Liver (tissue), 9 donors: Measurements from ENCODE around the gene AMPD3. TPM values are rescaled to one million over a fixed set of nuclear protein-coding genes. Genes with fewer than 3 reads are reported as not detected.

Experiments used
- DNase-seq: peaks from one replicate; pipeline ENCODE4 v3.0.0-alpha.2; 2017; ENCODE audit warnings: low spot score
- H3K27ac ChIP-seq, 2 donors: one replicate each; pipeline ENCODE4 v1.7.0; 2013; ENCODE audit warnings: inconsistent platforms in 2 of 2, low read length in 2 of 2, control low read depth in 1 of 2, low read depth in 1 of 2, mild to moderate bottlenecking in 1 of 2
- H3K27me3 ChIP-seq, 4 donors: one replicate each; pipeline versions ENCODE4 v1.6.1 to v1.7.0; 2013; ENCODE audit warnings: low read length in 3 of 4, inconsistent platforms in 1 of 4, mild to moderate bottlenecking in 1 of 4, moderate library complexity in 1 of 4; ENCODE audit not compliant: control insufficient read depth in 4 of 4, insufficient read depth in 4 of 4
- H3K36me3 ChIP-seq, 4 donors: one replicate each; pipeline versions ENCODE4 v1.6.1 to v1.7.0; 2013; ENCODE audit warnings: low read length in 3 of 4, mild to moderate bottlenecking in 3 of 4, low read depth in 1 of 4, moderate library complexity in 1 of 4; ENCODE audit not compliant: control insufficient read depth in 4 of 4, insufficient read depth in 3 of 4
- H3K4me1 ChIP-seq, 4 donors: one replicate each; pipeline versions ENCODE4 v1.6.1 to v1.7.0; 2013; ENCODE audit warnings: low read length in 3 of 4, mild to moderate bottlenecking in 3 of 4, moderate library complexity in 1 of 4; ENCODE audit not compliant: control insufficient read depth in 4 of 4, insufficient read depth in 4 of 4
- H3K4me3 ChIP-seq, 3 donors: one replicate each; pipeline versions ENCODE4 v1.6.1 to v1.7.0; 2013; ENCODE audit warnings: low read length in 3 of 3, control low read depth in 1 of 3, low read depth in 1 of 3, mild to moderate bottlenecking in 1 of 3
- H3K9ac ChIP-seq, 2 donors: one replicate each; pipeline ENCODE4 v1.7.0; 2013; ENCODE audit warnings: low read length in 2 of 2, mild to moderate bottlenecking in 2 of 2, moderate library complexity in 2 of 2, control low read depth in 1 of 2, low read depth in 1 of 2
- H3K9me3 ChIP-seq, 4 donors: one replicate each; pipeline versions ENCODE4 v1.6.1 to v1.7.0; 2013; ENCODE audit warnings: low read length in 3 of 4; ENCODE audit not compliant: control insufficient read depth in 4 of 4
- ATF3 ChIP-seq: IDR thresholded peaks from 2 replicates; pipeline ENCODE4 v1.6.1; 2016; ENCODE audit warnings: antibody characterized with exemption
- CTCF ChIP-seq: fragments of 150-350 bp; IDR thresholded peaks from 2 replicates; pipeline ENCODE4 v1.5.1; 2017; ENCODE audit warnings: improper control_type of control experiment, low read depth, low read length; ENCODE audit not compliant: missing input control
- EGR1 ChIP-seq, 2 donors: IDR thresholded peaks; 2 replicates each; pipeline ENCODE4 v1.6.1; 2016 to 2018; ENCODE audit warnings: antibody characterized with exemption in 2 of 2, low read depth in 2 of 2
- FOXA1 ChIP-seq: IDR thresholded peaks from 2 replicates; pipeline ENCODE4 v1.6.1; 2016; ENCODE audit warnings: antibody characterized with exemption
- FOXA2 ChIP-seq: IDR thresholded peaks from 2 replicates; pipeline ENCODE4 v1.6.1; 2016; ENCODE audit warnings: antibody characterized with exemption
- GABPA ChIP-seq, 2 donors: IDR thresholded peaks in 1 of 2; conservative IDR thresholded peaks in 1 of 2; 2 replicates each; pipeline ENCODE4 v1.6.1; 2016; ENCODE audit warnings: antibody characterized with exemption in 2 of 2, mild to moderate bottlenecking in 1 of 2, moderate library complexity in 1 of 2
- HNF4A ChIP-seq, 2 donors: conservative IDR thresholded peaks; 2 replicates each; pipeline ENCODE4 v1.6.1; 2016; ENCODE audit warnings: antibody characterized with exemption in 2 of 2, mild to moderate bottlenecking in 2 of 2
- HNF4G ChIP-seq: IDR thresholded peaks from 2 replicates; pipeline ENCODE4 v1.6.1; 2016; ENCODE audit warnings: antibody characterized with exemption
- JUND ChIP-seq, 2 donors: IDR thresholded peaks; 2 replicates each; pipeline ENCODE4 v1.6.1; 2016; ENCODE audit warnings: antibody characterized with exemption in 2 of 2
- MAX ChIP-seq: IDR thresholded peaks from 2 replicates; pipeline ENCODE4 v1.6.1; 2016; ENCODE audit warnings: antibody characterized with exemption
- NR2F2 ChIP-seq: IDR thresholded peaks from 2 replicates; pipeline ENCODE4 v1.6.1; 2016; ENCODE audit warnings: antibody characterized with exemption
- RAD21 ChIP-seq, 2 donors: IDR thresholded peaks; 2 replicates each; pipeline ENCODE4 v1.6.1; 2016; ENCODE audit warnings: antibody characterized with exemption in 2 of 2, mild to moderate bottlenecking in 2 of 2
- REST ChIP-seq: IDR thresholded peaks from 2 replicates; pipeline ENCODE4 v1.6.1; 2016; ENCODE audit warnings: antibody characterized with exemption, mild to moderate bottlenecking
- RXRA ChIP-seq, 2 donors: IDR thresholded peaks; 2 replicates each; pipeline ENCODE4 v1.6.1; 2017 to 2018; ENCODE audit warnings: antibody characterized with exemption in 2 of 2, mild to moderate bottlenecking in 1 of 2
- SP1 ChIP-seq: IDR thresholded peaks from 2 replicates; pipeline ENCODE4 v1.6.1; 2018; ENCODE audit warnings: antibody characterized with exemption, mild to moderate bottlenecking
- TAF1 ChIP-seq: conservative IDR thresholded peaks from 2 replicates; pipeline ENCODE4 v1.6.1; 2016; ENCODE audit warnings: antibody characterized with exemption, mild to moderate bottlenecking
- YY1 ChIP-seq: IDR thresholded peaks from 2 replicates; pipeline ENCODE4 v1.6.1; 2016; ENCODE audit warnings: antibody characterized with exemption, mild to moderate bottlenecking
- ZBTB33 ChIP-seq: IDR thresholded peaks from 2 replicates; pipeline ENCODE4 v1.6.1; 2016; ENCODE audit warnings: antibody characterized with exemption
- WGBS: extraction: QIAGEN DNeasy Blood & Tissue Kit; methylation state at CpG from one replicate; pipeline ENCODE4 v1.1.7; 2013; 5-methylcytosine and 5-hydroxymethylcytosine counted together
- polyA plus RNA-seq, 2 donors: library from polyadenylated mRNA; stranded (reverse) in 1 of 2; unstranded in 1 of 2; fragments of 200-250 nt in 1 of 2; fragments of >200 nt in 1 of 2; fragmentation: Nextera tagmentation in 1 of 2; extraction: Ambion mirVana in 1 of 2; gene quantifications; one replicate each; pipeline versions ENCODE4 v1.2.1 to v1.2.3, GENCODE V29; 2013 to 2015
- total RNA-seq, 2 donors: library from RNA; depleted of rRNA; stranded (reverse); fragments of >200 nt; gene quantifications; one replicate each; pipeline ENCODE4 v1.2.3, GENCODE V29; 2014
- donor health status: healthy.
- donor health status: healthy.
- donor health status: healthy.
- donor health status: healthy.
- donor health status: healthy.

The AMPD3 gene
- total and polyA plus RNA-seq, 4 donors = 0.40 to 7.4 (median 1.1) TPM

GRCh38 chr11:10520562-10520961 is 65.5 kb downstream of the AMPD3 start:
- no peak overlapping the region for H3K9ac ChIP-seq
- TF ChIP-seq MAX (no peak), HNF4A (conservative IDR thresholded peaks at IDR 0.05) (no peak), CTCF (no peak), SP1 (no peak), FOXA2 (no peak), FOXA1 (no peak), NR2F2 (no peak), TAF1 (no peak), HNF4G (no peak), GABPA (IDR thresholded peaks at IDR 0.05 in 1 of 2, conservative IDR thresholded peaks at IDR 0.05 in 1 of 2) (no peak), ATF3 (no peak)
- no peaks in the 10 kb centered on the region for H3K9me3 ChIP-seq
- DNase-seq = no peak
- H3K27ac ChIP-seq = no peak overlapping the region
- H3K27me3 ChIP-seq = no peaks in the 10 kb centered on the region
- no peaks in the 10 kb centered on the region for H3K4me1 ChIP-seq
- H3K4me3 ChIP-seq = no peak overlapping the region
- peaks cover 0 to 31% (median 11%) of the 10 kb centered on the region in 4 donors for H3K36me3 ChIP-seq
- 93% methylated on average over 2 of the region's 2 CpGs for WGBS

GRCh38 chr11:10522276-10522675 is 67.2 kb downstream of the AMPD3 start:
- no peak for DNase-seq
- H3K27ac ChIP-seq = no peak overlapping the region
- WGBS = 85% methylated on average over 1 of the region's 1 CpG
- no peaks in the 10 kb centered on the region for H3K4me1 ChIP-seq
- H3K9ac ChIP-seq = no peak overlapping the region
- no peak overlapping the region for H3K4me3 ChIP-seq
- H3K36me3 ChIP-seq = peaks cover 0 to 35% (median 15%) of the 10 kb centered on the region in 4 donors
- H3K9me3 ChIP-seq = no peaks in the 10 kb centered on the region
- TF ChIP-seq JUND (IDR thresholded peaks at IDR 0.05) (no peak), HNF4G (no peak), ZBTB33 (no peak), EGR1 (IDR thresholded peaks at IDR 0.05; ENCODE audit: low read depth in 2 of 2) (no peak), CTCF (no peak), RAD21 (IDR thresholded peaks at IDR 0.05) (no peak), MAX (no peak), GABPA (IDR thresholded peaks at IDR 0.05 in 1 of 2, conservative IDR thresholded peaks at IDR 0.05 in 1 of 2) (no peak), FOXA1 (no peak), FOXA2 (no peak), SP1 (no peak), YY1 (no peak), HNF4A (conservative IDR thresholded peaks at IDR 0.05) (no peak), RXRA (IDR thresholded peaks at IDR 0.05) (no peak), REST (no peak)
- no peaks in the 10 kb centered on the region for H3K27me3 ChIP-seq
